Heart right ventricle (tissue), 16 donors: ENCODE results near the gene PDE11A. TPM values are rescaled to one million over a fixed set of nuclear protein-coding genes. Genes with fewer than 3 reads are reported as not detected.
A peak's percentile ranks its signal among the peaks of the same experiment; 100 is the strongest.

Experiments used
- ATAC-seq, 8 donors: fragments of 200-7000 bp; cut with Tn5 transposase; one replicate each; pipeline ENCODE4 v1.9.1; 2020; ENCODE audit warnings: mild to moderate bottlenecking in 8 of 8, moderate library complexity in 8 of 8, moderate number of reproducible peaks in 1 of 8
- DNase-seq, 2 donors: peaks; one replicate each; pipeline ENCODE4 v3.0.0-alpha.2; 2020
- H3K27ac ChIP-seq, 10 donors: fragments of 200-600 bp; sonication (generic) in 2 of 10; one replicate each; pipeline versions ENCODE4 v1.5.0 to v1.8.0; 2020 to 2022; ENCODE audit warnings: mild to moderate bottlenecking in 3 of 10
- H3K27me3 ChIP-seq, 7 donors: fragments of 200-600 bp; one replicate each; pipeline ENCODE4 v1.8.0; 2021 to 2022; ENCODE audit warnings: mild to moderate bottlenecking in 2 of 7
- H3K36me3 ChIP-seq, 9 donors: fragments of 200-600 bp; sonication (generic) in 1 of 9; one replicate each; pipeline versions ENCODE4 v1.5.0 to v1.8.0; 2020 to 2022; ENCODE audit warnings: mild to moderate bottlenecking in 2 of 9
- H3K4me1 ChIP-seq, 9 donors: fragments of 200-600 bp; sonication (generic) in 1 of 9; one replicate each; pipeline versions ENCODE4 v1.5.0 to v1.8.0; 2020 to 2022; ENCODE audit warnings: mild to moderate bottlenecking in 4 of 9
- H3K4me3 ChIP-seq, 10 donors: fragments of 200-600 bp; sonication (generic) in 2 of 10; one replicate each; pipeline versions ENCODE4 v1.5.0 to v1.8.0; 2020 to 2022; ENCODE audit warnings: mild to moderate bottlenecking in 7 of 10, moderate library complexity in 2 of 10
- H3K9me3 ChIP-seq, 11 donors: fragments of 200-600 bp in 10 of 11; sonication (generic) in 2 of 11; one replicate each; pipeline versions ENCODE4 v1.5.0 to v1.8.0; 2013 to 2022; ENCODE audit warnings: mild to moderate bottlenecking in 2 of 11, control low read depth in 1 of 11, moderate library complexity in 1 of 11
- CTCF ChIP-seq, 9 donors: fragments of 200-600 bp; sonication (generic) in 2 of 9; IDR thresholded peaks; one replicate each; pipeline versions ENCODE4 v1.5.0 to v1.8.0; 2021 to 2022; ENCODE audit warnings: antibody characterized with exemption in 9 of 9, mild to moderate bottlenecking in 5 of 9, moderate library complexity in 1 of 9
- WGBS, 2 donors: extraction: QIAGEN DNeasy Blood & Tissue Kit; methylation state at CpG; one replicate each; pipeline ENCODE4 v1.1.7; 2013; ENCODE audit warnings: inconsistent platforms in 1 of 2; 5-methylcytosine and 5-hydroxymethylcytosine counted together
- intact Hi-C, 10 donors: fragments of 100-400 bp; cut with DNase I; formaldehyde crosslinking; loops; one replicate each; pipeline versions ENCODE4 v1.11.1 to v1.14.2; 2022
- polyA plus RNA-seq, 2 donors: library from polyadenylated mRNA; stranded (reverse); fragments of 200-250 nt; gene quantifications; one replicate each; pipeline ENCODE4 v1.2.3, GENCODE V29; 2013
- total RNA-seq, 10 donors: library from RNA; stranded (reverse); fragmentation: NEBNext Ultra II Directional in 3 of 10; extraction: Animal tissue kit (Norgen Biotek cat#: 25700) in 3 of 10; gene quantifications; one replicate each; pipeline versions ENCODE4 v1.2.1 to v1.2.4, GENCODE V29; 2021 to 2023
- donor health status: Arrhythmogenic right ventricular cardiomyopathy.
- donor health status: ischemic (EF 13 %, LVEDD 7.1; RV severe dilation, severe dysfunction).
- donor health status: healthy with polysubstance abuse.
- donor health status: DM: no; HTN: yes; CAD: no.
- donor health status: DM: no; HTN: no; CAD: no.
- donor health status: ischemic (EF 25% LVEDD 6.9; RV normal size, moderate dysfunction).
- donor health status: ischemic (EF 25% LVEDD 5.7; RV mildly dilated, moderate dysfunction).
- donor health status: healthy.
- donor health status: DM: yes; HTN: yes; CAD: no.
- donor health status: Ischemic cardiomyopathy.
- donor health status: ischemic (EF 35%, LVEDD 5.7; RV mildly dilated, moderate dysfunction).
- donor health status: nonischemic (EF 11% LVEDD 7.7; RV severe dilation, severe dysfunction).
- donor health status: DM: yes; HTN: yes; CAD: no.
- donor health status: PGD.
- donor health status: ischemic (EF 29% LVEDD 5.4; RV normal size, mild dysfunction).
- donor health status: nonischemic (EF 23%, LVEDD 6.1; RV moderate dilation, normal function).

PDE11A gene
- total and polyA plus RNA-seq, 12 donors = 0.12 to 6.4 (median 1.1) TPM

GRCh38 chr2:177635696-177636095 lies 436.9 kb downstream of the PDE11A start:
- H3K4me3 ChIP-seq = no peak overlapping the region
- no peak for TF ChIP-seq CTCF (IDR thresholded peaks at IDR 0.05)
- intact Hi-C loops = loop anchor here in 2 of 10 donors (5.0 to 10.0 kb wide), 2 partner anchors 42 to 79 kb away; no protein-coding TSS in a partner anchor
- ATAC-seq (no peak), DNase-seq (no peak)
- WGBS, 2 donors = 0% methylated on average over 1 of the region's 1 CpG
- H3K27me3 ChIP-seq = no peaks in the 10 kb centered on the region
- H3K27ac ChIP-seq = no peak overlapping the region
- H3K4me1 ChIP-seq = peaks cover 0 to 29% (median 9%) of the 10 kb centered on the region in 9 donors
- no peaks in the 10 kb centered on the region for H3K9me3 ChIP-seq
- no peaks in the 10 kb centered on the region for H3K36me3 ChIP-seq

- Histone ChIP-seq H3K9me3 (no peaks in the 10 kb centered on the region), H3K4me3 (peak overlapping the region in 9 of 10 donors; percentile 14 to 44 (median 38)), H3K4me1 (peaks cover 0 to 21% (median 9%) of the 10 kb centered on the region in 9 donors), H3K36me3 (no peaks in the 10 kb centered on the region), H3K27me3 (no peaks in the 10 kb centered on the region), H3K27ac (peak overlapping the region in 7 of 10 donors; percentile 26 to 70 (median 46))
- DNase-seq (peak in 1 of 2 donors; percentile 24), ATAC-seq (peak in 4 of 8 donors; percentile 25 to 68 (median 58))
- TF ChIP-seq CTCF (IDR thresholded peaks at IDR 0.05) = no peak
- WGBS, 2 donors = 52 to 55% methylated on average over 1 of the region's 1 CpG
- intact Hi-C loops = loop anchor here in 1 of 10 donors (10.0 kb wide), 1 partner anchor 81 kb away; no protein-coding TSS in a partner anchor
Measured at GRCh38 chr2:177633910-177634294, 438.7 kb downstream of the PDE11A start.

GRCh38 chr2:177633111-177633510 lies 439.5 kb downstream of the PDE11A start:
- Histone ChIP-seq H3K4me1 (peaks cover 0 to 19% (median 9%) of the 10 kb centered on the region in 9 donors), H3K36me3 (no peaks in the 10 kb centered on the region), H3K27ac (peak overlapping the region in 5 of 10 donors; percentile 53 to 70 (median 55)), H3K4me3 (no peak overlapping the region), H3K9me3 (no peaks in the 10 kb centered on the region), H3K27me3 (no peaks in the 10 kb centered on the region)
- ATAC-seq (no peak), DNase-seq (no peak)
- intact Hi-C loops = loop anchor here in 1 of 10 donors (10.0 kb wide), 1 partner anchor 82 kb away; no protein-coding TSS in a partner anchor
- WGBS, 2 donors = 55 to 61% methylated on average over 3 of the region's 3 CpGs
- no peak for TF ChIP-seq CTCF (IDR thresholded peaks at IDR 0.05)

GRCh38 chr2:177631680-177632079 lies 440.9 kb downstream of the PDE11A start:
- no peaks in the 10 kb centered on the region for H3K36me3 ChIP-seq
- whole genome bisulfite sequencing, 2 donors = 19 to 26% methylated on average over 1 of the region's 1 CpG
- ATAC-seq = no peak
- intact Hi-C loops = loop anchor here in 1 of 10 donors (10.0 kb wide), 1 partner anchor 83 kb away; no protein-coding TSS in a partner anchor
- no peak overlapping the region for H3K27ac ChIP-seq
- DNase-seq = no peak
- H3K9me3 ChIP-seq = no peaks in the 10 kb centered on the region
- H3K4me3 ChIP-seq = no peak overlapping the region
- H3K27me3 ChIP-seq = peaks cover 0 to 8% (median 0%) of the 10 kb centered on the region in 7 donors
- no peak for TF ChIP-seq CTCF (IDR thresholded peaks at IDR 0.05)
- H3K4me1 ChIP-seq = peaks cover 0 to 19% (median 9%) of the 10 kb centered on the region in 9 donors
